ENCODE data around the gene CD8B. TPM values are rescaled to one million over a fixed set of nuclear protein-coding genes. Genes with fewer than 3 reads are reported as not detected.

Gene CD8B
- total RNA-seq, 2 donors from 2014 or later, result 1.1 to 1.3 TPM

- WGBS, result 91% methylated on average over 5 of the region's 5 CpGs
- Histone ChIP-seq H3K4me3 (no peak overlapping the region), H3K27ac (no peak overlapping the region), H3K27me3 (replicated peaks; ENCODE audit: insufficient read depth) (no peaks in the 10 kb centered on the region), H3K36me3 (peaks cover 0 to 5% of the 10 kb centered on the region in 2 donors), H3K9me3 (no peaks in the 10 kb centered on the region), H3K4me1 (replicated peaks) (no peaks in the 10 kb centered on the region)
- TF ChIP-seq POLR2A (IDR thresholded peaks at IDR 0.05), result no peak
- no peak for DNase-seq (ENCODE audit: low spot score)
- intact Hi-C loops (cut with DNase I), result no loop called here
Observed at GRCh38 chr2:86768189-86768949, 93.3 kb downstream of the CD8B start.

Other genes with a start within 250 kb of the CD8B start
- 10 to 100 TPM; 40.8 to 41.9 TPM for gene RNF103, start 238.0 kb downstream of the CD8B start, total RNA-seq
- 10 to 100 TPM; 37.1 to 42.9 TPM for gene RMND5A, start 141.6 kb downstream of the CD8B start, total RNA-seq
- 1 to 10 TPM; 1.3 to 2.5 TPM for gene CD8A, start 71.0 kb downstream of the CD8B start, total RNA-seq
- gene RGPD1, start 80.2 kb upstream of the CD8B start, total RNA-seq, result 1 to 10 TPM; 1.5 to 4.4 TPM
- gene PLGLB1, start 160.0 kb upstream of the CD8B start, total RNA-seq, result 1 to 10 TPM; 1.5 to 2.1 TPM